BJ (cell line): ENCODE results near the gene NDUFS4. TPM values are rescaled to one million over a fixed set of nuclear protein-coding genes. Genes with fewer than 3 reads are reported as not detected.

Experiments
- CTCF ChIA-PET: fragments of 350-600 bp; formaldehyde crosslinking; extraction: SDS; loops from one replicate; lab custom pipeline; 2021; ENCODE audit warnings: antibody characterized with exemption, inconsistent platforms; lab: Yijun Ruan, JAX
- POLR2A ChIA-PET: fragments of 300-600 bp; sonication (Branson Sonifier 250); formaldehyde crosslinking; extraction: SDS; loops from one replicate; lab custom pipeline; 2021; ENCODE audit warnings: antibody characterized with exemption; lab: Charles Lee
- DNase-seq: peaks from one replicate; pipeline ENCODE4 v3.0.0-alpha.2; 2011; ENCODE audit warnings: low read depth
- H3K27me3 ChIP-seq: 2 replicates; pipeline ENCODE4 v1.6.0; 2011; ENCODE audit warnings: low read length; ENCODE audit not compliant: control insufficient read depth, insufficient read depth
- H3K36me3 ChIP-seq: 2 replicates; pipeline ENCODE4 v1.5.1; 2011; ENCODE audit warnings: low read length; ENCODE audit not compliant: control insufficient read depth, insufficient read depth
- H3K4me3 ChIP-seq: 2 replicates; pipeline ENCODE4 v1.5.1; 2011; ENCODE audit warnings: low read depth, mild to moderate bottlenecking, control low read depth, low read length
- CTCF ChIP-seq: IDR thresholded peaks from 2 replicates; pipeline ENCODE4 v1.5.1; 2011; ENCODE audit warnings: low read depth, mild to moderate bottlenecking, control low read depth, inconsistent platforms, low read length, moderate library complexity; ENCODE audit not compliant: insufficient read depth
- polyA plus RNA-seq: library from polyadenylated mRNA; depleted of rRNA; stranded (reverse); fragments of >200 nt; gene quantifications from 2 replicates; pipeline ENCODE4 v1.2.3, GENCODE V29; 2011

Gene NDUFS4
- polyA plus RNA-seq, 1 experiment, result 51.6 TPM

DNA sequence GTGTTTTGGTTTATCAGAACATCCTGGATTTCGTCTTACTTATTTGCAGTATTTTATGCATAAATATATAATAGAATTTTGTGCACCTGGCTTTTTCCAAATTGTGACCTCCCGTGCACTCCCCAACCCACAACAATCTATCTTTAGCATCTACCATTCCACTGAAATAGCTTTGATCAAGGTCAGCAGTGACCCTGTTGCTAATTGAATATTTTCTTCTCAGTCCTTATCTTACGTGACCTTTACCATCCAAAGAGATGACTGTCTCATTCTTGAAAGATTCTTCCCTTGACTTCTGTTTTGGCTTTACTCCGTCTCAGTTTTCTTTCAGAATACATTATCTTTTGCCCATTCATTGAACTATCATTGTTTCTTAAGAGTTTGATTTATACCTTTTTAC, 18.4 kb downstream of the NDUFS4 start:
- Histone ChIP-seq H3K36me3 (no peaks in the 10 kb centered on the region), H3K4me3 (no peak overlapping the region), H3K27me3 (no peaks in the 10 kb centered on the region)
- CTCF ChIA-PET, result interaction anchor here (0.7 kb wide), 1 partner anchor 13 kb away, joined by 3 read pairs; no protein-coding TSS in a partner anchor
- no peak for DNase-seq
- no peak for TF ChIP-seq CTCF
- POLR2A ChIA-PET, result no interaction called here

DNA sequence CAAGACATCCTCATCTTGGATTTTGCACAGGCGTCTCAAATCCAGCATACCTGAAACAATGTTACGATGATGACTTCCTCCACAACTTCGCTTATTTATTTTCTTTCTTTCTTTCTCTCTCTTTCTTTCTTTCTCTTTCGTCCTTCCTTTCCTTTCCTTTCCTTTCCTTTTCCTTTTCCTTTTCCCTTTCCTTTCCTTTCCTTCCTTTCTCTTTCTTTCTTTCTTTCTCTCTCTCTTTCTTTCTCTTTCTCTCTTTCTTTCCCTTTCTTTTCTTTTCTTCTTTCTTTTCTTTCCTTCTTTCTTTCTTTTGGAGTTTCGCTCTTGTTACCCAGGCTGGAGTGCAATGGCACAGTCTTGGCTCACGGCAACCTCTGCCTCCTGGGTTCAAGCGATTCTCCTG, 20.1 kb downstream of the NDUFS4 start:
- POLR2A ChIA-PET, result no interaction called here
- no peak for TF ChIP-seq CTCF
- H3K27me3 ChIP-seq, result no peaks in the 10 kb centered on the region

GRCh38 chr5:53582225-53582624, 21.8 kb downstream of the NDUFS4 start:
- no peak for DNase-seq
- Histone ChIP-seq H3K36me3 (no peaks in the 10 kb centered on the region), H3K4me3 (no peak overlapping the region), H3K27me3 (no peaks in the 10 kb centered on the region)
- ChIA-PET POLR2A (no interaction called here), CTCF (interaction anchor here (1.4 kb wide), 1 partner anchor 646 kb away, joined by 3 read pairs; no protein-coding TSS in a partner anchor)
- no peak for TF ChIP-seq CTCF

More for the DNA sequence above, 20.1 kb downstream of the NDUFS4 start:
- DNase-seq, result no peak
- CTCF ChIA-PET, result no interaction called here
- no peaks in the 10 kb centered on the region for H3K36me3 ChIP-seq
- H3K4me3 ChIP-seq, result no peak overlapping the region

- ChIA-PET POLR2A (interaction anchor here (0.6 kb wide), 1 partner anchor 22 kb away, joined by 4 read pairs; no protein-coding TSS in a partner anchor), CTCF (no interaction called here)
- TF ChIP-seq CTCF, result no peak
- H3K27me3 ChIP-seq, result no peaks in the 10 kb centered on the region
- no peaks in the 10 kb centered on the region for H3K36me3 ChIP-seq
- no peak for DNase-seq
- no peak overlapping the region for H3K4me3 ChIP-seq
Measured at GRCh38 chr5:53590759-53591158, 30.3 kb downstream of the NDUFS4 start.

DNA sequence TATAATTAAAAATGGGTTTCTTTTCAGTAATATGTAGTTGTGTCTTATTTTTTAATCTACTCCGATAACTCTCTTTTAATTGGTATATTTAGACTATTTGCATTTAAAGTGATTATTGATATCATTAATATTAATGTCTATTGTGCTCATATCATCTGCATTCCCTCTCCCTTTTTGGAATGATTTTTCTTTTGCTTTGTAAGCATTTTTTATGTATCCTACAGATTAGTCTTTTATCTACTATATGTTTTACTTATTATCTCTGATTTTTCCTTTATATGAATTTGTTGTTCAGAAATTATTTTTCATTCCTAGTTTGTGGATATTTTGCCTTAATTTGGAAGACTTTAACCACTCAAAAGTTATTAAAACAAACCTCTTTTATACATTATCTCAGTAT, 34.0 kb downstream of the NDUFS4 start:
- TF ChIP-seq CTCF, result no peak
- no peak for DNase-seq
- Histone ChIP-seq H3K27me3 (no peaks in the 10 kb centered on the region), H3K4me3 (no peak overlapping the region), H3K36me3 (no peaks in the 10 kb centered on the region)
- ChIA-PET POLR2A (no interaction called here), CTCF (interaction anchor here (0.6 kb wide), 1 partner anchor 285 kb away, joined by 3 read pairs; no protein-coding TSS in a partner anchor)
